Measurements from ENCODE around the gene MYO1D.
A peak's percentile ranks its signal among the peaks of the same experiment; 100 is the strongest.
"Not testable (repeated sequence)": the region's sequence is repeated elsewhere in the genome, so short reads cannot be mapped to it uniquely, and the experiment has no call there.

MYO1D gene

DNA sequence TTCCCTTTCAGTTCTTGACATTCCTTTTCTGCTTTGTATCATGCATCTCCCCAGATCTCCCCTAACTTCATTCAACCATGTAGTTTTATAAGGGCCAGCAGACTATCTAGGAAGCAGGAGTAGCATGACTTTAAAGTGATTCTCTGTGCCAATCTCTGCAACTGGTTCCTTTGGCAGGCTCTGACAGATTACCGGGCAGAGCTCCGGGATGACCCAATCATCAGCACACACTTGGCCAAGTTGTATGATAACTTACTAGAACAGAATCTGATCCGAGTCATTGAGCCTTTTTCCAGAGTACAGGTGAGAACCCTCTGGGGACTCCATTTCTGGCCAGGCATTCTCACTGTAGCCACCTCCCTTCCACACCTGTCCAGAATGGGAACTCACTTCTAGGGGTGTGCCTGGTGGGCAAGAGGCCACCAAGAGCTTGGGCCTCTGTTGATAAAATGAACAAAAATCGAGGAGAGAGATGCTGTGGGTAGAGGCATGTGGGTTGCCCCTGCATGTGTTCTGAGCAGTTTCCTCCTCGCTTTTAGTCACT lies 397.8 kb downstream of the MYO1D start:
- no peak for DNase-seq (ENCODE audit: low read depth in 1 of 2, low spot score in 1 of 2)

DNA sequence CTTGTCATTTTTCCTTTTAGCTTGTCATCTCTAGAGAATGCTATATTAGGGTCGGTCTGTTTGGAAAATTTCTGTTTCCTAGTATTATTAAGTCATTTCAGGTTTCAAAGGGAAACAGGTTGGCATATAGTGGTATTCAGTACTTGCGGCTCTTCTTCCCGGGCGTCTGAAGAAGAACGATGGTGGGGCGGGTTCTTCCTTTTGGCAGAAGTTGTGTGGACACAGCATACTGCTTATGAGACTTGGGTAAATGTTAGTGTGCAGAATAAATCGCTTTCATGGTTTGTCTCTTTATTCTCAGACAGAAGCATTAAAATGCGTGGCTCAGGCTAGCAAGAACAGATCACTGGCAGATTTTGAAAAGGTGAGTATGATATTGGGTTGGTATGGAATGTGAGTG lies 399.7 kb downstream of the MYO1D start:
- DNase-seq (ENCODE audit: low read depth in 1 of 2, low spot score in 1 of 2): no peak

DNA sequence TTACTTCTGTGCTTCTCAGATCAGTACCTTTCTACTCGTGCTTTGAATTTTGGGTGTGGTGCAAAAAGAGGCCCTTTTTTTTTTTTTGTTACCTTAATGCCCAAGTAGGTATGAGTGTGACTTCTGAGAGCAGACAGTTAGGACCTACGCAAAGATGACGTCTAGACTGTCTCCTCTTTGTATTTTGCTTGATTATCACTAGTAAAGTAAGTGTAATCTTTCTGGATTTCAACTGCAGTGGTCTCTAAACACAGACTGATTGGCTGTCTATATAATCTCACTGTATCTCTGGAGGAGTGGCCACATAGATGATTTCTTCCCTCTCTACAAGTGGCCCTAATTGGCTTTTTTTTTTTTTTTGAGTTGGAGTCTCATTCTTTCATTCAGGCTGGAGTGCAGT lies 401.7 kb downstream of the MYO1D start:
- DNase-seq (ENCODE audit: low read depth in 1 of 2, low spot score in 1 of 2): no peak

DNA sequence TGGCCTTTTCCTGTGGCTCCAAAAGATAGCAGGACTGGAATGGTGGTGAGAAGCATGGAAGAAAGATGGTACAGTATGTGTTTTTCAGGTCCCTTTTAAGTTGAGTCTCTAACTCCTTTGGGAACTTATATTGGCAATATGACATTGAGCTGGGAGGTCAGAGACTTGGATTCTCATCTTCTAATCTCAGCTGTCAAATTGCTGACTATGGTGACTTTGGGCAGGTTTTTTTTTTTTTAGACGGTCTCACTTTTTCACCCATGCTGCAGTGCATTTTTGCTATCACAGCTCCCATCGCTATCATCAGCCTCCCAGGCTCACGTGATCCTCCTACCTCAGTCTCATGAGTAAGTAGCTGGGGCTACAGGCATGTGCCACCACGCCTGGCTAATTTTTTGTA lies 405.3 kb downstream of the MYO1D start:
- DNase-seq (ENCODE audit: low read depth in 1 of 2, low spot score in 1 of 2): no peak

DNA sequence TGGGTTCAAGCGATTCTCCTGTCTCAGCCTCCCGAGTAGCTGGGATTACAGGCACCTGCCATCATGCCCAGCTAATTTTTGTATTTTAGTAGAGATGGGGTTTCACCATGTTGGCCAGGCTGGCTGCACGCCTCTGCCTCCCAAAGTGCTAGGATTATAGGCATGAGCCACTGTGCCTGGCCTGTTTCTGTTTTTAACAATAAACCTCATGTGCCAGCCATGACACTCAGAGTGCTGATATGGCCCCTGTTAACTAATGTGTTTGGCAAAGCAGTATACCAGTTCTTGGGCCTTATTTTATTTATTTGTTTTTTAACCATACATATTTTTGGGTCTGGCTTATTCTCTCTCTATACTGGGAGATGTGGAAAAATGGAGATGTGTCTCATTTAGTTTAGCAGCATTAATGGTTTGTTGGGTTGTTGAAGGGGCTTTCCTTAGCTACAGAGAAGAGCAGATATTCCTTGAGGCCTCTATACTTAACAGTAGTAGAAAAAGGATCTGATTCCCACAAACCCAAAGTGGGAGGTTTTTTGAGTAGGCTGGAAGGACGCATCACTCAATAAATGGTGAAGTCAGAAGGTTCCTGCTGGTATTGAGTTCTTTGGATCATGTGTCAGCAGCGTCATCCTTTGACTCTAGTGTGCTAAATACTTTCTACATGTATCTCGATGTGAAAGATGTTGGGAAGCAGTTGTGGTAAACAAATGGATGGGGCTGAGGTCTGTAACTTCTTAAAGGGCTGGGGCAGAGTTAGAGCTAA lies 406.3 kb downstream of the MYO1D start:
- DNase-seq (ENCODE audit: low read depth in 1 of 2, low spot score in 1 of 2): no peak

DNA sequence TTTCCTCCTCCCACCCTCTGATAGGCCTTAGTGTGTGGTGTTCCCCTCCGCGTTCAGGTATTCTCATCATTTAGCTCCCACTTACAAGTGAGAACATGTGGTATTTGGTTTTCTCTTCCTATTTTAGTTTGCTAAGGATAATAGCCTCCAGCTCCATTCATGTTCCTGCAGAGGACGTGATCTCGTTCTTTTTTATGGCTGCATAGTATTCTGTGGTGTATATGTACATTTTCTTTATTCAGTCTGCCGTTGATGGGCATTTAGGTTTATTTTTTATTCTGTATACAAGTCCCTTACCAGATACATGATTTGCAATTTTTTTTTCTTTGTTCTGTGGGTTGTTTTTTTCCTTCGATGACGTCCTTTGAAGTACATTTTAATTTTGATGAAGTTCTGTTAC lies 409.0 kb downstream of the MYO1D start:
- no peak for DNase-seq (ENCODE audit: low read depth in 1 of 2, low spot score in 1 of 2)

DNA sequence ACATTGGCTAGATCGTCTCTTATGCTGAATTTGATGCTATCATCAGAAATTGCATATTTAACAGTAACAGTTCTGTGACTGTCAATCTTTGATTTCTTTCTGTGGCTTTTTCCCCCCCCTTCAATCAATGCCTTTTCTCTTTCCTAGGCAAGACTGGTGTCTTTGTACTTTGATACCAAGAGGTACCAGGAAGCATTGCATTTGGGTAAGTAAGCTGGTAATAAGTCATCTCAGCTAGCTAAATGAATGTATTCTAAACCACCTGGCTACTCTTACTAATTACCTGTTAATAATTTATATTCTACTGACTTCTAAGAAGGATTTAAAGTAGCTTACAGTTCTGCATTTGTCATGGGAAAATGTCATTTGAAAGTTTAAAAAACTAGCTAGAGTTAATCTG lies 412.6 kb downstream of the MYO1D start:
- DNase-seq (ENCODE audit: low read depth in 1 of 2, low spot score in 1 of 2): no peak

DNA sequence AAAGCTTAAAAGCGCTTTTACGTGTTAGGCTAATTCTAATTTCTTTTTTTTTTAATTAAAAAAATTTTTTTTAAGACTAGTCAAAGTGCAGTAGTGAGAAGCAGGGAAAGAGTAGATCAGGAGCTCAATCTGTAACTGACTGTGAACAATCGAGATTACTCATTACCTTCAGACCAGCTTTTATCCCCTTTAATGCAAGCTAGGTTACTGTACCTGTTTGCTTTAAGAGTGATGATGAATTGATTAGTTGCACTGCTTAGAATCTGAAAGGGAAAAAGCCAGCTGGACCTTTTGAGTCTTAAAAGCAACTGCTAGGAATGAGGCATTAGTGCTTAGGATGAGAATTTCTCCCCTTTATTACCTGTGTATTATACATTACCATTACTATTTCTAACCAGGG lies 413.6 kb downstream of the MYO1D start:
- no peak for DNase-seq (ENCODE audit: low read depth in 1 of 2, low spot score in 1 of 2)

DNA sequence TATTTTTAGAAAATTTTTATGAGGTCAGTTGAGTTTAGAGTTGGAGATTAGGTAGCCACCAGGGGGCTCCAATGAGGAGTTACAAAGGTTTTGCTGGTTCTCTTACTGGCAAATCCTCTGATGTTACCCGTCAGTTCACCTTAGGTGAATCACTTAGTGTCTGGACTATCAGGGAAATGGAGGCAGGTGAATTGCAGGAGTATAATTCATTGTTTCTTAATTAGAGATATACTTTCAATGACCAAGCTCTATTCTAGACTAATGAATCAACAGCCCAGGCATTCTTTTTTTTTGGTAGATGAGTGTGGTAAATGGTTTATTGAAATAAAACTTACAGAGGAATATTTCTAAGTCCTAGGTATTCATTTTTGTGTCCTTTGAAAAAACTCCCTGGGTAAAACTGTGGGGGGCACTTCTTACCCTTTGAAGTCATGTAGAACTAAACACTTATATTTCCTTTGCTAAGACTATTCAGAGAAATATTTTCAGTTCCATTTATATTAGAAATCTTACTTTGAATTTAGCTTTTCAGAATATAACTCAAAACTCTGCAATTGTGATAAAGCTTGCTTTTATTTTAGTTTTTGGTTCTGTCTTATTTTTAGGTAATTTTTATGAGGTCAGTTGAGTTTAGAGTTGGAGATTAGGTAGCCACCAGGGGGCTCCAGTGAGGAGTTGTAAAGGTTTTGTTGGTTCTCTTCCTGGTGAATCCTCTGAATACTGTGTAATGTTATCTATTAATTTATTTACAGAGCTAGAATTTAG lies 414.9 kb downstream of the MYO1D start:
- DNase-seq (ENCODE audit: low read depth in 1 of 2, low spot score in 1 of 2): peak; percentile 32 to 36

DNA sequence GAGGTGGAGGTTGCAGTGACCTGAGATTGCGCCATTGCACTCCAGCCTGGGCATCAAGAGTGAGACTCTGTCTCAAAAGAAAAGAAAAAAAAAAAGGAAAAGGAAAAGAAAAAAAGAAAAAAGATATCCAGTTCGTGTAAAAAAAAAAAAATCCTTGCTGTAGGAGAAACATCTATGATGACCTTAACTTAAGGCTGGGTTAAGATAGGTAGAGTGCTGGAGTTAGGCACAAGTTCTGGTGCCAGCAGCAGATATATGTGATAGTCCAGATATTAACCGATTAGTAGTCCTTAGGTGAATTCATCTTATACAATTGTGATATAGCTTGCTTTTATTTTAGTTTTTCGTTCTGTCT lies 415.4 kb downstream of the MYO1D start:
- DNase-seq (ENCODE audit: low read depth in 1 of 2, low spot score in 1 of 2): no peak

DNA sequence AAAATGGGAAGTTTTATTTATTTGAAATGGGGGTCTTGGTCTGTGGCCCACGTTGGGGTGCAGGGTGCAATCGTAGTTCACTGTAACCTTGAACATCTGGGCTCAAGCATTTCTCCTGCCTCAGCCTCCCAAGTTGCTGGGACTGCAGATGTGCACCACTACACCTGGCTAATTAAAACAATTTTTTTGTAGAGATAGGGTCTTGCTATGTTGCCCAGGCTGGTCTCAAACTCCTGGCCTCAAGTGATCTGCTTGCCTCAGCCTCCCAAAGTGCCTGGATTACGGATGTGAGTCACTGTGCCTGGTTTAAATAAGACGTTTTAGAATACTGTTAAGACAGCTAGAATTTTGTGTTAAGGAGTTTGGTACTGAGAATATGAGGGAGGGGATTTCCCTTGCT lies 416.9 kb downstream of the MYO1D start:
- no peak for DNase-seq (ENCODE audit: low read depth in 1 of 2, low spot score in 1 of 2)

DNA sequence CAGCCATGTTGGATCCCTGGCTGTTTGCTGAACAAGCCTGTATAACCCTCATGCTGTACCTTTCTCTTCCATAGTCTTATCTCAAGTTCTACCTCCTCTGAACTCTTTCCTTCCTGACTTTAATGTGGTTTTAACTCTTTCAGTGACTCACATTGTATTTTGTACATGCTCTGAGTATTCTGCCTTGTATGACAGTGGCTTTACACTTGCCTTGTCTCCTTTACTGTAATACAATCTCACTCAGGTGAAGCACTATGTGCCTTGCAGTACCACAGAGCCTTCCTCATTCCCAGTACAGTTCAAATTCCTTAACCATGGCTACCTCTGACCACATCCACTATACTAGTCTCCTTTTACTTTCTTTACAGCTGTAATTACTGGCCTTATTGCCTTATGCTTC lies 418.6 kb downstream of the MYO1D start:
- DNase-seq (ENCODE audit: low read depth in 1 of 2, low spot score in 1 of 2): no peak

DNA sequence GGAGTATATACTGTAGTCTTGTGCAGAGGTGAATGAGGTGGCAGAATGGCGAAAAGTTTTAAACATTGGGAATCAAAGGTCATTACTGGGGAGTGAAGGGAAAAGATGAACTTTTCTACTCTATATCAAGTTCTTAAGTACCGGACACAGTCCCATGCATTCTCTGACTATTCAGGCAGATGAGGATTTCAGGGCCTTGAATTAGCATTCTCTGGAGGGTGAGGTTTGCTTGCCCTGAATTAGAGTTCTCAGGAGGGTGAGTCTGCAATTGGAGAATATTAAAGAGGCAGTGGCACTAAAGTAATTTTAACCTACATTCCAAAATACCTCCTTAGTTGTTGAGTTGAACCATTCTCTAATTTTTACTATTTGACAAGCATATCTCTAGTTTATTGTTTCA lies 423.6 kb downstream of the MYO1D start:
- no peak for DNase-seq (ENCODE audit: low read depth in 1 of 2, low spot score in 1 of 2)

DNA sequence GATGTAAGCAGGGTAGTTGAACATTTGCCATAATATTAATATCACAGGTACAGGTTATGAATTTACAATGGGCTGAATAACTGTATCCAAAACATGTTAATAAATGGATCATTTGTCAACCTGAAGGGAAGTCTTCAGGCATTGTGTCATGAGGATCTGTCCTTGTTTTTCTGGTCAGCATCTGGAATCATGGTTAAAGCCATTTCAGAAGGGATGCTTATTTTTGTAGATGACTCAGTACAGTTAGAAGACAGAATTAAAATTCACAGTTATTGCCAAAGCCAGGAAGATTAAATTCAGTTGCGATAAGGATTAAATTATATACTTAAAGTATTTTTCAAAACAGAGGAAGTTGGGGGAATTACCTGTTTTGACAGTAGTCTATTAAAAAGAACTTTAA lies 424.6 kb downstream of the MYO1D start:
- no peak for DNase-seq (ENCODE audit: low read depth in 1 of 2, low spot score in 1 of 2)

DNA sequence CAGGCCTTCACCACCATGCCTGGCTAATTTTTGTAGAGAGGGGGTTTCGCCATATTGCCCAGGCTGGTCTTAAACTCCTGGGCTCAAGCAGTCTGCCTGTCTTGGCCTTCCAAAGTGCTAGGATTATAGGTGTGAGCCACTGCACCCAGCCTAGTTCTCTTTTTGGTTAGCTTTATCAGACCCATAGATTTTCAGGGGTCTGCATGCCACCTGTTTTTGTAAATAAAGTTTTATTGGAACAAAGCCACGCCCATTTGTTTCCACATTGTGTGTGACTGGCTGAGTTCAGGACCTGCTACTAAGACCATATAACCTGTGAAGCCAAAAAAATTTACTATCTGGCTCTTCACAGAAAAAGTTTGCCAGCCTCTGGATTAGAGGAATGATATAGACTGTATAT lies 425.0 kb downstream of the MYO1D start:
- DNase-seq (ENCODE audit: low read depth in 1 of 2, low spot score in 1 of 2): no peak

DNA sequence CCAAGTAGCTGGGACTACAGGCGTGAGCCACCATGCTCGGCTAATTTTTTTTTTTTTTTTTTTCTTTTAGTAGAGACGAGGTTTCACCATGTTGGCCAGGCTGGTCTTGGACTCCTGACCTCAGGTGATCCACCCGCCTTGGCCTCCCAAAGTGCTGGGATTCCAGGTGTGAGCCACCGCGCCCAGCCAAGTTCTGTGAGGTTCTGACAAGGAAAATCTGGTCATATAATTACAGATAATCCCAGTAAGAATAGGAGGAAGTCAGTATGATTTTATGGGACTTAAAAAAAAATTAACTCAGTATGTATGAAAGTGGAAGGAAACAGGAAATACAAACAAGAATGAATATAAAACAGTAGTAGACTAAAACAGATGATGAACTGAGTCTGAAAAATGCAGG lies 426.5 kb downstream of the MYO1D start:
- not testable (repeated sequence) for DNase-seq (ENCODE audit: low read depth in 1 of 2, low spot score in 1 of 2)

DNA sequence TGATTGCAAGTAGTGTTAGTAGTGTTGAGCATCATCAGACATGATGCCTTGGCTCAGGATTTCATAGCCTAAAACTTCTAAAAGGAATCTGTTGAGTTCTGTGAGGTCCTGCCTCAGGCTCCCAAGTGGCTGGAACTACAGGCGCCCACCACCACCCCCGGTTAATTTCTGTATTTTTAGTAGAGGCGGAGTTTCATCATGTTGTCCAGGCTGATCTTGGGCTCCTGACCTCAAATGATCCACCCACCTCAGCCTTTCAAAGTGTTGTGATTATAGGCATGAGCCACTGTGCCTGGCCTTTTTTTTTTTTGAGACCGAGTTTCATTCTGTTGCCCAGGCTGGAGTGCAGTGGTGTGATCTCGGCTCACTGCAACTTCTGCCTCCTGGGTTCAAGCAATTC lies 427.0 kb downstream of the MYO1D start:
- DNase-seq (ENCODE audit: low read depth in 1 of 2, low spot score in 1 of 2): no peak

DNA sequence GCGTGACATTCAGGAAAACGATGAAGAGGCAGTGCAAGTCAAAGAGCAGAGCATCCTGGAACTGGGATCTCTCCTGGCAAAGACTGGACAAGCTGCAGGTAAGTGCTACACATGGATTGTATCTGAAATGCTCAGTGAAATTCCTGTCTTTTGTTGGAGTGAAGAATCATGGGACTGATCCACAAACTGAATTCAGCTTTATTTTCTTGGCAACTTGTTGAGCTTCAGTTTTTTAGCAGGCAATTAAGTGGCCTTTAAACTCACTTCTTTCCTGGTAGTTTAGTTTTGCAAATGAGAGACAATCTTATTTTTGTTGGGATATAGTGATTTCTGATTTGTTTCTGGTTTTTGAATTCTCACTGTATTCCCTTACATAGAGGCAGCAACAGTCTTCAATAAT lies 430.0 kb downstream of the MYO1D start:
- no peak for DNase-seq (ENCODE audit: low read depth in 1 of 2, low spot score in 1 of 2)

DNA sequence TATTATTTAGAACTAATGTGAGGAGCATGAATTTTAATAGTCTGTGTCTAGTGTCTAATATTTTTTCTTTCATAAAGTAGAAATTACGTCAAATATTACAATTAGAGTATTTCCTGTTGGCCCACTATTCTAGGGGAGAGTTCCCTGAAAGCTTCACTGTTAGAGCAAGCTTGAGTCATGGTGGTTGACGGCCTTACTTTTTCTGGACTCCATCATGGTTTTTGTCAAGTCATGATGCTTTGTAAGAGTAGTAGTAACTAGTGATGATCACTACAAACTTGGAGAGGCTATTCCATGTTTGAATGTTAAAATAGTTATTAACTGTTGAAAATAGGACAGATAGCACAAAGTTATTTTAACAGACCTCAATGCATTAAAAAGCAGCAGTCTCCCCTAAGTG lies 431.0 kb downstream of the MYO1D start:
- no peak for DNase-seq (ENCODE audit: low read depth in 1 of 2, low spot score in 1 of 2)

DNA sequence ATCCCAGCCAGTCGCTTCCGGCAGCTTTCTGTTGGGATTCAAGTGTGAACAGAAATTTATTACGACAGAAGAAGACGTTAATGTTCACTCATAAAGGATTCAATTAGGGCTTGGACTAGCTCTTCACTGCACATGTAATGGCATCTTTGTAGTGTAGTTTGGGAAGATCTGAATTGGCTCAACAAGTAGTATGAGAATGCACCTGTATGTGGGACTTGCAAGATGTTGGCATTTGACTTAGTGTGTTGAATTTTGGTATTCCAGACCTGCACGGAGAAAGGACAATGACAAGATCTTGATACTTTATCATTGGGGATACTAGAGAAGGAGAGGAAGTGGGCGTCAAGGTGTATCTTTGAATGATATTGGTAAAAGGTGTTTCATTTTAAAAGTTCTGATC lies 431.4 kb downstream of the MYO1D start:
- DNase-seq (ENCODE audit: low read depth in 1 of 2, low spot score in 1 of 2): no peak

DNA sequence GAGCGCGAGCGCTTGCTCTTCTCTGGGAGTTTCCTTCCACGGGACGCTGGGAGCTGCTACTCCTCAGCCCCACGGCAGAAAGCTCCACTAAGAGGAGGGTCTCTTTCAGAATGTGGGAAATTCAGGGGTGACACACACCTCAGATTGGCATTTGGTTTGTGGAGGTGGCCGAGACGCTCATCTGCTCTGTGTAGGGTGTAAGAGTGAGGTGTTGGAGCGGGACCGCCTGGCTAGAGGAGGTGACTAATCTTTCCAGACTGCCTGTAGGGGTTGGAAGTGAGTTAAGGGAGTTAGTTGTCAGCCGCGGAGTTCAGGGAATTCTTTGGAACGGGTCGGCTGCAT lies 431.9 kb downstream of the MYO1D start:
- DNase-seq (ENCODE audit: low read depth in 1 of 2, low spot score in 1 of 2): peak in 1 of 2 donors; percentile 14

DNA sequence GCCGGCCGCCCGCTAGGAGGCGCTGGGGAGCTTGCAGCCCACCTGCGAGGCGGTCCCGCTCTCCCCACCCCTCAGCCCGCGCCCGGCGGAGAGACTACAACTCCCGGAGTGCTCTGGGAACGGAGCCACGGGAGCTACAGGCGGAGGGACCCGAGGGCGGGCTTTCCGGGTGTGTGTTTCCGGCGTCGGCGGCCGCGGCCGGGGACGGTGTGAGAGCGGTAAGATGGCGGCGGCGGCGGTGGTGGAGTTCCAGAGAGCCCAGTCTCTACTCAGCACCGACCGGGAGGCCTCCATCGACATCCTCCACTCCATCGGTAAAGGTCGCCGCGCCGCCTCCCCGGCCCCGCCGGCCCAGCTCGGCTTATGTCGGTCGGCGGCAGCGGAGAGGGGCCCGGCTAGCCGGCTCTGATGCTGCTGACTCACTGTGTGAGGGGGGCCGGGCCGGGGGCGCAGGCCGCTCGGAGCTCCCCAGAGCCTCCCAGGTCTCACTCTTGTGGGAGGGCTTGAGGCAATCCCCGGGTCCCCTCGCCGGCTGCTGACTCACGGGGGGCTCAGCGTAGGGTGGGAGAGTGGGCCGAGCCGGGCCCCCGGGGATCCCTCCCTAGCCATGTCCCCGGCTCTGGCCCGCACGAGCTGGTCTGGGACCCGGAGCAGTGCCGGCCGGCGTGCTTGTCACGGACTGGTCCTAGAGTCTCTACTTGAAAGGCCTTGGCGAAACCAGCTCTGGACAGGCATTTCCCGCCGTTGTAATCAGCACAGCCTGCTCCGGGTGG lies 432.4 kb downstream of the MYO1D start, which contains the start of gene PSMD11:
PSMD11 (plus strand) TSS at position 210 of the 773 bp plus-strand sequence; CDS start at position 224, 14 bp downstream.
- DNase-seq (ENCODE audit: low read depth in 1 of 2, low spot score in 1 of 2): peak; percentile 98 to 99
